Measurements from ENCODE around the gene ENTPD1.

DNA sequence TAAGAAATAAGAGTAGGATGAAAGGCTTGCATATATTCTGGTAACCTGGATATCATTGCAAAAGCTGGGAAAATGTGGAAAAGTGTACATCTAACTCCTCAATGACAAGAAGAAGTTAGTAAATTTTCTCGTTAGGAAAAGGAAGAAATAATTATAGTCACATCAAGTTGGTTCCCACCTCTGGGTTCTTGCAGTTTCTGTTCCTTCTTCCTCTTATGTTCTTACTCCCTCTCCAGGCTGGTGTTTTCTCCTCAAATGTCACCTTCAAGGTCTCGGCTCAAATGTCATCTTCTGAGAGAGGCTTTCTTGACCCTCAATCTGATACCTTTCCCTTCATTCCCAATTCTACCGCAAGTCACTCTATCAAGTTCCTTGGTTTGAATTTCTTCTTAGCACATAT lies 64.4 kb downstream of the ENTPD1 start:
- TF ChIP-seq, protein P1, sequence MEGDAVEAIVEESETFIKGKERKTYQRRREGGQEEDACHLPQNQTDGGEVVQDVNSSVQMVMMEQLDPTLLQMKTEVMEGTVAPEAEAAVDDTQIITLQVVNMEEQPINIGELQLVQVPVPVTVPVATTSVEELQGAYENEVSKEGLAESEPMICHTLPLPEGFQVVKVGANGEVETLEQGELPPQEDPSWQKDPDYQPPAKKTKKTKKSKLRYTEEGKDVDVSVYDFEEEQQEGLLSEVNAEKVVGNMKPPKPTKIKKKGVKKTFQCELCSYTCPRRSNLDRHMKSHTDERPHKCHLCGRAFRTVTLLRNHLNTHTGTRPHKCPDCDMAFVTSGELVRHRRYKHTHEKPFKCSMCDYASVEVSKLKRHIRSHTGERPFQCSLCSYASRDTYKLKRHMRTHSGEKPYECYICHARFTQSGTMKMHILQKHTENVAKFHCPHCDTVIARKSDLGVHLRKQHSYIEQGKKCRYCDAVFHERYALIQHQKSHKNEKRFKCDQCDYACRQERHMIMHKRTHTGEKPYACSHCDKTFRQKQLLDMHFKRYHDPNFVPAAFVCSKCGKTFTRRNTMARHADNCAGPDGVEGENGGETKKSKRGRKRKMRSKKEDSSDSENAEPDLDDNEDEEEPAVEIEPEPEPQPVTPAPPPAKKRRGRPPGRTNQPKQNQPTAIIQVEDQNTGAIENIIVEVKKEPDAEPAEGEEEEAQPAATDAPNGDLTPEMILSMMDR (IDR thresholded peaks at IDR 0.05), result no peak
- TF ChIP-seq POLR2A (IDR thresholded peaks at IDR 0.05), result no peak
- TF ChIP-seq POLR2AphosphoS5 (IDR thresholded peaks at IDR 0.05), result no peak

Data from upper lobe of left lung (tissue), 4 donors.